Transverse colon (tissue), 4 donors: Measurements from ENCODE around the gene PIGR. TPM values are rescaled to one million over a fixed set of nuclear protein-coding genes. Genes with fewer than 3 reads are reported as not detected.

Experiments used
- DNase-seq: peaks from one replicate; pipeline ENCODE4 v3.0.0-alpha.2; 2019
- H3K27ac ChIP-seq, 4 donors: fragments of 200-600 bp; sonication (generic); 2 replicates each; pipeline ENCODE4 v1.5.1; 2016 to 2018; ENCODE audit warnings: inconsistent platforms in 4 of 4
- H3K27me3 ChIP-seq: fragments of 200-600 bp; sonication (generic); 2 replicates; pipeline ENCODE4 v1.5.1; 2017; ENCODE audit warnings: inconsistent platforms
- H3K36me3 ChIP-seq, 4 donors: fragments of 200-600 bp; sonication (generic); 2 replicates each; pipeline ENCODE4 v1.5.1; 2017 to 2019; ENCODE audit warnings: inconsistent platforms in 4 of 4
- H3K4me1 ChIP-seq, 4 donors: fragments of 200-600 bp; sonication (generic); 2 replicates each; pipeline ENCODE4 v1.5.1; 2017 to 2020; ENCODE audit warnings: inconsistent platforms in 4 of 4
- H3K4me3 ChIP-seq, 4 donors: fragments of 200-600 bp; sonication (generic); 1 replicate in 1 of 4; 2 replicates in 3 of 4; pipeline versions ENCODE4 v1.5.1 to v1.6.1; 2017 to 2019; ENCODE audit warnings: inconsistent platforms in 4 of 4
- H3K9me3 ChIP-seq, 2 donors: fragments of 200-600 bp; sonication (generic); 2 replicates each; pipeline ENCODE4 v1.5.1; 2017 to 2019; ENCODE audit warnings: inconsistent platforms in 2 of 2
- CTCF ChIP-seq, 5 experiments: fragments of 200-600 bp in 3 of 5; fragments of 450-650 bp in 2 of 5; sonication (generic) in 3 of 5; IDR thresholded peaks; 1 replicate in 2 of 5; 2 replicates in 3 of 5; pipeline ENCODE4 v1.5.1; 2016 to 2017; ENCODE audit warnings: antibody characterized with exemption in 5 of 5, inconsistent platforms in 3 of 5, mild to moderate bottlenecking in 2 of 5, moderate library complexity in 1 of 5
- EP300 ChIP-seq: sonication (generic); formaldehyde crosslinking; IDR thresholded peaks from one replicate; pipeline ENCODE4 v1.6.1; 2017; ENCODE audit warnings: antibody characterized with exemption, low read depth
- POLR2A ChIP-seq: fragments of 450-650 bp; IDR thresholded peaks from one replicate; pipeline ENCODE4 v1.6.1; 2016; ENCODE audit warnings: antibody characterized with exemption, mild to moderate bottlenecking, moderate library complexity
- POLR2AphosphoS5 ChIP-seq, 3 donors: sonication (generic); formaldehyde crosslinking; IDR thresholded peaks; one replicate each; pipeline ENCODE4 v1.6.1; 2016; ENCODE audit warnings: antibody characterized with exemption in 3 of 3
- WGBS, 2 donors: methylation state at CpG; one replicate each; pipeline ENCODE4 v1.1.5; 2018; ENCODE audit warnings: low coverage in 1 of 2; 5-methylcytosine and 5-hydroxymethylcytosine counted together
- in situ Hi-C, 4 donors: fragments of 200-750 bp; cut with MboI; loops; one replicate each; pipeline versions ENCODE4 v1.15.0 to v1.15.1; 2017; ENCODE audit warnings: low sequenced_read_pairs in 3 of 4, low pct_ligation_motif_present in 1 of 4, low pct_unique_long_range_greater_than_20kb in 1 of 4
- intact Hi-C: fragments of 100-400 bp; cut with DNase I; formaldehyde crosslinking; loops from one replicate; pipeline ENCODE4 v1.15.1; 2023; ENCODE audit warnings: low total_unique reads
- total RNA-seq, 4 donors: library from RNA; depleted of rRNA; stranded (reverse); fragments of >200 nt; gene quantifications; one replicate each; pipeline ENCODE4 v1.1.0, GENCODE V29; 2016

The PIGR gene
- total RNA-seq, 4 donors from 2014 or later: 3,370 to 10,796 (median 6,659) TPM

GRCh38 chr1:206930210-206930798 is 16.0 kb downstream of the PIGR start:
- 61 to 78% methylated on average over 7 to 17 of the region's 17 CpGs for WGBS, 2 donors
- in situ Hi-C loops (no loop called here), intact Hi-C loops (no loop called here)
- H3K4me1 ChIP-seq: peaks cover 5 to 49% (median 8%) of the 10 kb centered on the region in 4 donors
- TF ChIP-seq EP300 (no peak), POLR2AphosphoS5 (IDR thresholded peaks at IDR 0.05) (no peak), POLR2A (no peak), CTCF (IDR thresholded peaks at IDR 0.05) (no peak)
- H3K27me3 ChIP-seq: no peaks in the 10 kb centered on the region
- H3K9me3 ChIP-seq: no peaks in the 10 kb centered on the region
- H3K4me3 ChIP-seq: no peak overlapping the region
- DNase-seq: no peak
- H3K36me3 ChIP-seq: peaks cover 0 to 16% (median 4%) of the 10 kb centered on the region in 4 donors
- H3K27ac ChIP-seq: peak overlapping the region; percentile 34 to 78 (median 50)

- TF ChIP-seq POLR2AphosphoS5 (IDR thresholded peaks at IDR 0.05) (no peak), EP300 (no peak), POLR2A (no peak), CTCF (IDR thresholded peaks at IDR 0.05) (no peak)
- in situ Hi-C loops: no loop called here
- Histone ChIP-seq H3K9me3 (no peaks in the 10 kb centered on the region), H3K4me1 (peaks cover 5 to 55% (median 8%) of the 10 kb centered on the region in 4 donors), H3K4me3 (no peak overlapping the region), H3K36me3 (peaks cover 0 to 16% (median 3%) of the 10 kb centered on the region in 4 donors), H3K27me3 (no peaks in the 10 kb centered on the region), H3K27ac (peak overlapping the region; percentile 34 to 78 (median 50))
- intact Hi-C loops: no loop called here
- WGBS, 2 donors: 70 to 77% methylated on average over 2 to 6 of the region's 6 CpGs
- DNase-seq: no peak
These were observed 16.7 kb downstream of the PIGR start for GRCh38 chr1:206929524-206929923.

- no peaks in the 10 kb centered on the region for H3K9me3 ChIP-seq
- no peaks in the 10 kb centered on the region for H3K36me3 ChIP-seq
- intact Hi-C loops (no loop called here), in situ Hi-C loops (no loop called here)
- 50 to 63% methylated on average over 1 to 2 of the region's 2 CpGs for WGBS, 2 donors
- peaks cover 5 to 47% (median 8%) of the 10 kb centered on the region in 4 donors for H3K4me1 ChIP-seq
- DNase-seq: no peak
- H3K4me3 ChIP-seq: no peak overlapping the region
- H3K27ac ChIP-seq: peak overlapping the region; percentile 72 to 78 (median 76)
- TF ChIP-seq EP300 (no peak), POLR2AphosphoS5 (IDR thresholded peaks at IDR 0.05) (no peak), POLR2A (no peak), CTCF (IDR thresholded peaks at IDR 0.05) (no peak)
- H3K27me3 ChIP-seq: no peaks in the 10 kb centered on the region
These were observed 20.0 kb downstream of the PIGR start for GRCh38 chr1:206926286-206926685.

- Histone ChIP-seq H3K27me3 (no peaks in the 10 kb centered on the region), H3K9me3 (no peaks in the 10 kb centered on the region), H3K27ac (peak overlapping the region; percentile 72 to 78 (median 76)), H3K4me1 (peaks cover 5 to 40% (median 8%) of the 10 kb centered on the region in 4 donors), H3K36me3 (no peaks in the 10 kb centered on the region), H3K4me3 (no peak overlapping the region)
- TF ChIP-seq CTCF (IDR thresholded peaks at IDR 0.05): peak in 1 of 5 experiments; percentile 13
- peak in 2 of 3 donors; percentile 48 to 55 for TF ChIP-seq POLR2AphosphoS5 (IDR thresholded peaks at IDR 0.05)
- TF ChIP-seq EP300: no peak
- in situ Hi-C loops: no loop called here
- DNase-seq: peak; percentile 81
- WGBS, 2 donors: 60 to 65% methylated on average over 2 to 11 of the region's 11 CpGs
- intact Hi-C loops: no loop called here
These were observed 21.0 kb downstream of the PIGR start for GRCh38 chr1:206925106-206925736.
